Measurements from ENCODE around the gene SERPINC1. TPM values are rescaled to one million over a fixed set of nuclear protein-coding genes. Genes with fewer than 3 reads are reported as not detected.

SERPINC1 gene
- total RNA-seq, 4 donors from 2014 or later: 0.51 TPM; not detected in 3

GRCh38 chr1:173866413-173867115, 50.6 kb downstream of the SERPINC1 start:
- no peak for TF ChIP-seq CTCF (IDR thresholded peaks at IDR 0.05; ENCODE audit: low read depth)

GRCh38 chr1:173865468-173866164, 51.5 kb downstream of the SERPINC1 start:
- TF ChIP-seq CTCF (IDR thresholded peaks at IDR 0.05; ENCODE audit: low read depth): no peak

GRCh38 chr1:173864179-173864867, 52.8 kb downstream of the SERPINC1 start:
- TF ChIP-seq CTCF (IDR thresholded peaks at IDR 0.05; ENCODE audit: low read depth): no peak

GRCh38 chr1:173863224-173864161, 53.6 kb downstream of the SERPINC1 start:
- no peak for TF ChIP-seq CTCF (IDR thresholded peaks at IDR 0.05; ENCODE audit: low read depth)

- TF ChIP-seq CTCF (IDR thresholded peaks at IDR 0.05; ENCODE audit: low read depth): no peak
Measured at GRCh38 chr1:173862769-173863223, 54.3 kb downstream of the SERPINC1 start.

GRCh38 chr1:173861731-173862145, 55.4 kb downstream of the SERPINC1 start:
- TF ChIP-seq CTCF (IDR thresholded peaks at IDR 0.05; ENCODE audit: low read depth): no peak
